Ramos (cell line): ENCODE results near the gene CRY1.
"Not testable (repeated sequence)": the region's sequence is repeated elsewhere in the genome, so short reads cannot be mapped to it uniquely, and the experiment has no call there.

Experiments used
- in situ Hi-C: fragments of 300-500 bp; cut with MboI; formaldehyde crosslinking; loops from one replicate; pipeline ENCODE4 v1.14.3; 2022; ENCODE audit warnings: low sequenced_read_pairs; ENCODE audit not compliant: unreplicated experiment

The CRY1 gene

GRCh38 chr12:107109726-107110719 lies 16.7 kb upstream of the CRY1 start:
- in situ Hi-C loops, result no loop called here

GRCh38 chr12:107108995-107109508 lies 15.7 kb upstream of the CRY1 start:
- in situ Hi-C loops, result no loop called here

- in situ Hi-C loops, result not testable (repeated sequence)
Observed at GRCh38 chr12:107108366-107108765, 15.0 kb upstream of the CRY1 start.

GRCh38 chr12:107107381-107107780 lies 14.0 kb upstream of the CRY1 start:
- in situ Hi-C loops, result no loop called here

GRCh38 chr12:107106241-107107025 lies 13.1 kb upstream of the CRY1 start:
- in situ Hi-C loops, result no loop called here

GRCh38 chr12:107105410-107105703 lies 12.0 kb upstream of the CRY1 start:
- in situ Hi-C loops, result no loop called here

- in situ Hi-C loops, result no loop called here
Observed at GRCh38 chr12:107103516-107103915, 10.2 kb upstream of the CRY1 start.

GRCh38 chr12:107103097-107103496 lies 9.7 kb upstream of the CRY1 start:
- in situ Hi-C loops, result no loop called here

GRCh38 chr12:107102294-107102693 lies 8.9 kb upstream of the CRY1 start:
- in situ Hi-C loops, result no loop called here

GRCh38 chr12:107101651-107102050 lies 8.3 kb upstream of the CRY1 start:
- in situ Hi-C loops, result no loop called here

- in situ Hi-C loops, result no loop called here
Observed at GRCh38 chr12:107099917-107100316, 6.6 kb upstream of the CRY1 start.

- in situ Hi-C loops, result no loop called here
Observed at GRCh38 chr12:107096571-107096970, 3.2 kb upstream of the CRY1 start.

GRCh38 chr12:107094183-107094448 lies 767 bp upstream of the CRY1 start:
- in situ Hi-C loops, result no loop called here

GRCh38 chr12:107092669-107093416 lies 506 bp downstream of the CRY1 start:
- in situ Hi-C loops, result no loop called here

GRCh38 chr12:107091989-107092641 lies 1.2 kb downstream of the CRY1 start:
- in situ Hi-C loops, result no loop called here

GRCh38 chr12:107091381-107091780 lies 2.0 kb downstream of the CRY1 start:
- in situ Hi-C loops, result no loop called here

- in situ Hi-C loops, result no loop called here
Observed at GRCh38 chr12:107090711-107091110, 2.6 kb downstream of the CRY1 start.

GRCh38 chr12:107088912-107089311 lies 4.4 kb downstream of the CRY1 start:
- in situ Hi-C loops, result no loop called here

GRCh38 chr12:107086314-107086713 lies 7.0 kb downstream of the CRY1 start:
- in situ Hi-C loops, result no loop called here

GRCh38 chr12:107081778-107082177 lies 11.6 kb downstream of the CRY1 start:
- in situ Hi-C loops, result no loop called here
